SH-SY5Y (cell line): ENCODE results near the gene THSD7A.

Experiments
- GATA2 ChIP-seq: IDR thresholded peaks from 2 replicates; pipeline ENCODE4 v1.6.1; 2011; ENCODE audit warnings: mild to moderate bottlenecking, low read depth, low read length
- GATA3 ChIP-seq: IDR thresholded peaks from 2 replicates; pipeline ENCODE4 v1.6.1; 2011; ENCODE audit warnings: low read depth, mild to moderate bottlenecking, low read length, moderate library complexity

DNA sequence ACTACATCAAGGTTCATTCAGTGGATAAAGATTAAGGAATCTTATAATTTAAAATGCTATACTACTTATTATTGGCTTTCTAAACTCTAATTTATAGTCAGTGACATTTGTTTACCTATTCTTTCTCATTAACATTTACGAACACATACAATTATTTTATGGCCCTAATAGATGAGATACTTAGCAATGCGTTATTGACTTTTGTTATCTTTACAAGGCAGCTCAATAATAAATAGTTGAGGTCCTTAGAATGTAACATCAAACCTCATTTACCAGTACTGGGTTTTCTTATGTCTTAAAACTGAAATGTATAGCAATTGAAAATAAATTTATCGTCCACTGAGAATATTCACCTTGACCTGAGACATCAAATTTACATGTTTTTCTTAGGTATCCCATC, 89.0 kb downstream of the THSD7A start:
- TF ChIP-seq GATA2 = no peak
- no peak for TF ChIP-seq GATA3
